Pancreas (tissue), 10 donors: ENCODE measurements around the gene DPYSL3. TPM values are rescaled to one million over a fixed set of nuclear protein-coding genes. Genes with fewer than 3 reads are reported as not detected.
A peak's percentile ranks its signal among the peaks of the same experiment; 100 is the strongest.

Experiments
- ATAC-seq, 4 donors: fragments of 200-7000 bp; cut with Tn5 transposase; one replicate each; pipeline versions ENCODE4 v1.8.0 to v1.9.1; 2020; ENCODE audit warnings: mild to moderate bottlenecking in 4 of 4, moderate library complexity in 4 of 4
- DNase-seq, 6 donors: peaks; one replicate each; pipeline ENCODE4 v3.0.0-alpha.2; 2020
- FAIRE-seq: peaks from 2 replicates; lab custom pipeline; 2012; peaks lifted over from hg19 to GRCh38; lab: Jason Lieb, UNC
- H3K27ac ChIP-seq, 4 donors: fragments of 200-600 bp; sonication (generic); 1 replicate in 3 of 4; 2 replicates in 1 of 4; pipeline versions ENCODE4 v1.5.0 to v1.8.0; 2020
- H3K27me3 ChIP-seq, 4 donors: fragments of 200-600 bp; one replicate each; pipeline ENCODE4 v1.8.0; 2021
- H3K36me3 ChIP-seq, 3 donors: fragments of 200-600 bp; sonication (generic) in 1 of 3; one replicate each; pipeline versions ENCODE4 v1.5.0 to v1.8.0; 2020 to 2021
- H3K4me1 ChIP-seq, 3 donors: fragments of 200-600 bp; one replicate each; pipeline ENCODE4 v1.8.0; 2021
- H3K4me3 ChIP-seq, 4 donors: fragments of 200-600 bp; sonication (generic) in 2 of 4; one replicate each; pipeline versions ENCODE4 v1.5.0 to v1.8.0; 2020 to 2021
- H3K9me3 ChIP-seq, 4 donors: fragments of 200-600 bp; one replicate each; pipeline ENCODE4 v1.8.0; 2021
- CTCF ChIP-seq, 4 donors: fragments of 200-600 bp; sonication (generic) in 3 of 4; IDR thresholded peaks; one replicate each; pipeline versions ENCODE4 v1.5.0 to v1.8.0; 2021; ENCODE audit warnings: antibody characterized with exemption in 4 of 4
- WGBS, 2 donors: extraction: QIAGEN DNeasy Blood & Tissue Kit; methylation state at CpG; one replicate each; pipeline ENCODE4 v1.1.7; 2013; 5-methylcytosine and 5-hydroxymethylcytosine counted together
- intact Hi-C, 3 donors: fragments of 100-400 bp; cut with DNase I; formaldehyde crosslinking; loops; one replicate each; pipeline versions ENCODE4 v1.11.1 to v1.14.2; 2022
- polyA plus RNA-seq, 2 donors: library from polyadenylated mRNA; stranded (reverse); fragments of 200-250 nt; gene quantifications; one replicate each; pipeline ENCODE4 v1.2.3, GENCODE V29; 2013
- total RNA-seq, 6 donors: library from RNA; stranded (reverse); fragmentation: NEBNext Ultra II Directional in 4 of 6; extraction: Animal tissue kit (Norgen Biotek cat#: 25700) in 4 of 6; gene quantifications; one replicate each; pipeline versions ENCODE4 v1.2.1 to v1.2.4, GENCODE V29; 2021 to 2023
- donor health status: healthy with polysubstance abuse.
- donor health status: DM: no; HTN: no; CAD: no; lungs with moderate emphysema.
- donor health status: DM: no; HTN: no; CAD: no.
- donor health status: control.
- donor health status: control.
- donor health status: Bipolar disorder and iron deficiency.
- donor health status: DM: yes; HTN: yes; CAD: no.
- donor health status: DM: no; HTN: no; CAD: no.
- donor health status: DM: no; HTN: no; CAD: no.
- donor health status: DM: yes; HTN: yes; CAD: no.

The DPYSL3 gene
- total and polyA plus RNA-seq, 8 donors, result 1.7 to 18.4 (median 5.0) TPM

DNA sequence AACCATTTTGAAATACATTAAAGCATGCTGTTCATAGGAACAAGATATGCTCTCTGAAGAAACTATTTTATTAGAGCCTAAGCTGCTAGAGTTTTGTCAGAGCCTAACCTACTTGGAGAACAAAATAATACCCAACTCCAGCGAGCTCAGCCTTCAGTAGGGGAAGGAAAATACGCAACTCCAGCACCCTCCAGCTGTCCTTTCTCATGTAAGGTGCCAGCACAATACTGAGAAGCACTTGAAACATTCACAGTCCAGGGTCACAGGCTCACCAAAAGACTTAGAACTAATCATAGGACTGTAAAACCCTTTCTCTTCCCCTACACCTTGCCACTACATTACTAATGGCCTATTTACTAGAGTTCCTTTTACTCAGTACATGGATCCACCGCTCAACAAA, 18.9 kb downstream of the DPYSL3 start:
- H3K36me3 ChIP-seq, result no peaks in the 10 kb centered on the region
- no peaks in the 10 kb centered on the region for H3K4me1 ChIP-seq
- DNase-seq, result no peak
- no peak for ATAC-seq
- no peak overlapping the region for H3K27ac ChIP-seq
- no peak for FAIRE-seq
- H3K27me3 ChIP-seq, result no peaks in the 10 kb centered on the region
- no peaks in the 10 kb centered on the region for H3K9me3 ChIP-seq
- 79 to 88% methylated on average over 3 of the region's 3 CpGs for WGBS, 2 donors
- TF ChIP-seq CTCF (IDR thresholded peaks at IDR 0.05), result no peak
- intact Hi-C loops, result no loop called here
- H3K4me3 ChIP-seq, result no peak overlapping the region

- intact Hi-C loops, result no loop called here
- no peak overlapping the region for H3K4me3 ChIP-seq
- 61 to 74% methylated on average over 4 of the region's 4 CpGs for WGBS, 2 donors
- no peaks in the 10 kb centered on the region for H3K27me3 ChIP-seq
- H3K36me3 ChIP-seq, result no peaks in the 10 kb centered on the region
- DNase-seq, result no peak
- no peak for ATAC-seq
- no peak for TF ChIP-seq CTCF (IDR thresholded peaks at IDR 0.05)
- H3K4me1 ChIP-seq, result peaks cover 0 to 4% (median 0%) of the 10 kb centered on the region in 3 donors
- no peak for FAIRE-seq
- H3K27ac ChIP-seq, result no peak overlapping the region
- H3K9me3 ChIP-seq, result no peaks in the 10 kb centered on the region
Observed at GRCh38 chr5:147487031-147487750, 22.7 kb downstream of the DPYSL3 start.

DNA sequence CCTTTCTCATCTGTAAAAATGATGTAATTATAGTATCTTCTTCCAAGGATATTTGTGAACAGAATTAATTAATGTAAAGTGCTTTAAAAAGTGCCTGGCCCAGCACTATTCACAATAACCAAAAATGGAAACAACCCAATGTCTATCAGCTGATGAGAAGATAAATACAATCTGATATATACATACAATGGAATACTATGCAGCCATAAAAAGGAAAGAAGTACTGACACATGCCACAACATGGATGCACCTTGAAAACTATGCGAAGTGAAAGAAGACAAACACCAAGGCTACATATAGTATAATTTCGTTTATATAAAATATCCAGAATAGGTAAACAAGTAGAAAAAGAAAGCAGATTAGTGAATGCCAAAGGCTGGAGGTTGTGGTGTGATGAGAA, 24.1 kb downstream of the DPYSL3 start:
- DNase-seq, result no peak
- H3K36me3 ChIP-seq, result no peaks in the 10 kb centered on the region
- H3K4me1 ChIP-seq, result peaks cover 0 to 7% (median 0%) of the 10 kb centered on the region in 3 donors
- ATAC-seq, result no peak
- no peaks in the 10 kb centered on the region for H3K27me3 ChIP-seq
- WGBS, 2 donors, result 57 to 74% methylated on average over 2 of the region's 2 CpGs
- H3K9me3 ChIP-seq, result no peaks in the 10 kb centered on the region
- TF ChIP-seq CTCF (IDR thresholded peaks at IDR 0.05), result no peak
- H3K27ac ChIP-seq, result no peak overlapping the region
- no peak for FAIRE-seq
- intact Hi-C loops, result no loop called here
- no peak overlapping the region for H3K4me3 ChIP-seq

DNA sequence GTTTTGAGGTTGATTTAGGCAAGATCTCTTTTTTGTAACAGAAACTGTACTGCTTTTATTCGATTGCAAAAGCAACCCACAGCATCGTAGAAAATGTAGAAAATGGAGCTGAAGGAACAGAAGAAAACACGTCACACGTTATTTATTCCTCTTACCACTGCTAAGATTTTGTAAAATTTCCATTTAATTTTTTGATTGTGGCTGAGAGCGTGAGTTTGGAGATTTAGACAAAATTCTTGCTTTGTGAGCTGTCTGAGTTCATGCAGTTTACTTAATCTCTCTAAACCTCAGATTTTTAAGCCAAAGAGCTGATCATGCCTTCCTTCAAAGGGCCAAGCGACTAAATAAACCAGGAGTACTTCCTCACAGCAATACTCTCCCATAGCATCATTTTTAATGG, 24.8 kb downstream of the DPYSL3 start:
- peaks cover 0 to 7% (median 0%) of the 10 kb centered on the region in 3 donors for H3K4me1 ChIP-seq
- H3K27me3 ChIP-seq, result no peaks in the 10 kb centered on the region
- intact Hi-C loops, result no loop called here
- no peaks in the 10 kb centered on the region for H3K9me3 ChIP-seq
- peak overlapping the region in 2 of 4 donors; percentile 62 to 69 for H3K27ac ChIP-seq
- no peak overlapping the region for H3K4me3 ChIP-seq
- 77% methylated on average over 6 of the region's 6 CpGs for WGBS, 2 donors
- no peak for FAIRE-seq
- ATAC-seq, result peak in 1 of 4 donors; percentile 22
- H3K36me3 ChIP-seq, result no peaks in the 10 kb centered on the region
- TF ChIP-seq CTCF (IDR thresholded peaks at IDR 0.05), result no peak
- DNase-seq, result no peak

DNA sequence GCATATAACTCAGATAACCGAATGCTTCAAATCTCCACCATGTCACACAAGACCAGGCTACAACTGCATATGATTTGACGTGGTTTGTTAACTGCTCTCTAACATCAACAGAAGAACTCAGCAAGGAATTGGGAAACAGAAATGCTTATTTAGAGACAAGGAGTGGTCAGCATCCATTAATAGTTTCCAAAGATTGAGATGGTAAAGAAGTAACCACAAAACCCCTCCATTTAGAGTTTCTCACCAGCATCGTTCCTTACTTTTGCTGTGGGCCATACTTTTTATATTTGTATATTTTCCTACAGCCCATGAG, 25.2 kb downstream of the DPYSL3 start:
- ATAC-seq, result no peak
- H3K36me3 ChIP-seq, result no peaks in the 10 kb centered on the region
- intact Hi-C loops, result no loop called here
- H3K27me3 ChIP-seq, result no peaks in the 10 kb centered on the region
- H3K27ac ChIP-seq, result peak overlapping the region in 2 of 4 donors; percentile 62 to 69
- no peaks in the 10 kb centered on the region for H3K9me3 ChIP-seq
- FAIRE-seq, result no peak
- peaks cover 0 to 7% (median 0%) of the 10 kb centered on the region in 3 donors for H3K4me1 ChIP-seq
- no peak for DNase-seq
- TF ChIP-seq CTCF (IDR thresholded peaks at IDR 0.05), result no peak
- WGBS, 2 donors, result 70 to 85% methylated on average over 3 of the region's 3 CpGs
- no peak overlapping the region for H3K4me3 ChIP-seq
